Spleen (tissue), 7 donors: ENCODE results near the gene FBN2.

Experiments
- POLR2A ChIP-seq, 3 donors: fragments of 450-650 bp; IDR thresholded peaks; one replicate each; pipeline ENCODE4 v1.5.1; 2017; ENCODE audit warnings: antibody characterized with exemption in 3 of 3, mild to moderate bottlenecking in 1 of 3
- POLR2AphosphoS5 ChIP-seq, 3 donors: sonication (generic); formaldehyde crosslinking; IDR thresholded peaks; one replicate each; pipeline ENCODE4 v1.5.1; 2017; ENCODE audit warnings: antibody characterized with exemption in 3 of 3
- TF ChIP-seq, protein P1 (sequence below), 11 experiments: fragments of 200-600 bp in 7 of 11; fragments of 450-650 bp in 4 of 11; sonication (generic) in 4 of 11; IDR thresholded peaks in 8 of 11; conservative IDR thresholded peaks in 3 of 11; 1 replicate in 7 of 11; 2 replicates in 4 of 11; pipeline versions ENCODE4 v1.4.0 to v1.8.0; 2016 to 2021; ENCODE audit warnings: antibody characterized with exemption in 11 of 11, inconsistent platforms in 4 of 11, mild to moderate bottlenecking in 1 of 11
- donor health status: DM: no; HTN: no; CAD: no; lungs with moderate emphysema.
- donor health status: DM: no; HTN: no; CAD: no.
- donor health status: DM: no; HTN: no; CAD: no.

DNA sequence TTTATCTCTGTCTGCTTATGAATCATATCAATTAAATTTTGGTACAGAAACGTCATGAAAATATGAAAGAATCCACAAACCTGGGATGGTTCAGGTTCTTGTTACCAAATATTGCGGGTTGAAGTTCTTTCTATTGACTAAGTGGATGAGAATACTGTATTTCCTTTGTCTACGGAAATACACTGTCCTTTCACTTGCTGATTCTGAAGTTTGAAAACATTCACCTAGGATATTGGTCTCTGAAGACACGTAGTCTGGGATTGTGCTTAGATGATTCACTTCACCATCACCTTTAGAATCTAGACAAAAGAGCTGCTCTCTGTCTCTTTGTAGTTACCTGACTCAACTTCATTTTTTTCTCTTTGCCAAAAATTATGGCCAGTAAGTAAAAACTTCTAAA, 222.4 kb downstream of the FBN2 start:
- TF ChIP-seq, protein P1, sequence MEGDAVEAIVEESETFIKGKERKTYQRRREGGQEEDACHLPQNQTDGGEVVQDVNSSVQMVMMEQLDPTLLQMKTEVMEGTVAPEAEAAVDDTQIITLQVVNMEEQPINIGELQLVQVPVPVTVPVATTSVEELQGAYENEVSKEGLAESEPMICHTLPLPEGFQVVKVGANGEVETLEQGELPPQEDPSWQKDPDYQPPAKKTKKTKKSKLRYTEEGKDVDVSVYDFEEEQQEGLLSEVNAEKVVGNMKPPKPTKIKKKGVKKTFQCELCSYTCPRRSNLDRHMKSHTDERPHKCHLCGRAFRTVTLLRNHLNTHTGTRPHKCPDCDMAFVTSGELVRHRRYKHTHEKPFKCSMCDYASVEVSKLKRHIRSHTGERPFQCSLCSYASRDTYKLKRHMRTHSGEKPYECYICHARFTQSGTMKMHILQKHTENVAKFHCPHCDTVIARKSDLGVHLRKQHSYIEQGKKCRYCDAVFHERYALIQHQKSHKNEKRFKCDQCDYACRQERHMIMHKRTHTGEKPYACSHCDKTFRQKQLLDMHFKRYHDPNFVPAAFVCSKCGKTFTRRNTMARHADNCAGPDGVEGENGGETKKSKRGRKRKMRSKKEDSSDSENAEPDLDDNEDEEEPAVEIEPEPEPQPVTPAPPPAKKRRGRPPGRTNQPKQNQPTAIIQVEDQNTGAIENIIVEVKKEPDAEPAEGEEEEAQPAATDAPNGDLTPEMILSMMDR (IDR thresholded peaks at IDR 0.05 in 8 of 11, conservative IDR thresholded peaks at IDR 0.05 in 3 of 11) = no peak
- TF ChIP-seq POLR2A (IDR thresholded peaks at IDR 0.05) (no peak), POLR2AphosphoS5 (IDR thresholded peaks at IDR 0.05) (no peak)
